Stimulated activated CD8-positive, alpha-beta memory T cell treated with anti-CD3 and anti-CD28 coated beads, Interleukin-12 subunit alpha, Interleukin-12 subunit beta, amount 100 ng/mL, for 24 hours (primary cell): Measurements from ENCODE around the gene NAALADL2.

Experiments
- DNase-seq: peaks from one replicate; pipeline ENCODE4 v3.0.0-alpha.2; 2020; ENCODE audit errors: extremely low read depth

The NAALADL2 gene

DNA sequence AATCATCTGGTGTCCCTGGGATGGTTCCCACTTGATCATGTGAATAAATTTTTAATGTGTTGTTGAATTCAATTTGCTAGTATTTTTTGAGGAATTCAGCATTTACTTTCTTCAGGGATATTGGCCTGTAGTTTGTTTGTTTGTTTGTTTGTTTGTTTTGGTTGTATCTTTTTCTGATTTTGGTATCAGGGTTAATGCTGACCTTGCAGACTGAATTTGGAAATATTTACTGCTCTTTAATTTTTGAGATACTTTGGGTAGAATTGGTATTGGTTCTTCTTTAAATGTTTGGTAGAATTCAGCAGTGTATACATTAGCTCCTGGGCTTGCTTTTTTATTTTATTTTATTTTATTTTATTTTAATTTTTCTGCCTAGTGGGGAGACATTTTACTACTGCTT, 803.7 kb downstream of the NAALADL2 start:
- no peak for DNase-seq

DNA sequence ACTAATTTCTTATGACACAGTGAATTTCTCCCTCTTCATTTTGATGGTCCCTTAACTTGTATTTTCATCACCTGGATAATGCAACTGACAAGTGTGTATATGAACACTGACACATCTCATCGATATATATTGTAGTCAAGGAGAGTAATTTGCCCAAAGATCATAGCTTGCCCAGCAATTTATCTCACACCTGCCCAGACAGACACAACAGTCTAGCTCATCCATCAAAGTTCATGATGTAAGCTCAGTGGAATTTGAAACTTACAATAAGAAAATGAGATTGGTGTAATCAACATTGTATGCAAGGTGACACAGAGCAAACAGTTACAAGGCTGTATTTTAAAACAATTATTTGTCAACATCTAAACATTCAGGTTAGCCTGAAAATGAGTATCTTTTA, 805.8 kb downstream of the NAALADL2 start:
- no peak for DNase-seq

DNA sequence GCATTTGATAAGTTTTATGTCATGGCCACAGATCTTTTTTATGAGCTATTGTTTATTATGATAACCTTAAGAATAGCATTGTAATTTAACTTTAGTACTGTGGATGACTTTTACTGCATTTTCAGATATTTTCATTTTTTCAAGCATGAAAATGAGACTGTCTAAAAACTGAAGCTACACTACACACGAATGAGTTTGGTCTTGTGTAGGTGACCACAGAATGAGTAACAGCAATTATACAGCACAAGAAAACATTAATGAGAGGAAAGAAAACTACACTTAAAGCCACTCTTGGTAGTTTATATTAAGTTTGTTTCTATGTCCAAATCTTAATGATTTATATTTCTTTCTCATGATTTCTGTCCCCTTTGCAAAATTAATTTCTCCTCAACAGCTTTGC, 809.2 kb downstream of the NAALADL2 start:
- no peak for DNase-seq

DNA sequence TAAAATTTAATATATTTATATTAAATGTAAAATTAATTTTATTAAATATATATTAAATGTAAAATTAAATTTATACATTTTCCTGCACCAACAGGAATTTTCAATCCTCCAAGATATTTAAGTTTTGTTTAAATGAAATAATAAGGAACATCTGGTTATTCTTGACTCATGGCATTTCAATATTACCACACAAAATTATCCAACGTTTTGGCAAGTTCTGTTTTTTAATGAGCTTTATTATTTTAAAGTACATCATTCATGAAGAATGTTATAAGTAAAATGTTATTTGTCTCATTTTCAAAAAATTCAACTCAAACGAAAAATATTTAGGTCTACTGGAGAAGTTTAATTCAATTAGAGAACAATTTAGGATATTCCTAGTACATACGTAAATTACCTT, 811.4 kb downstream of the NAALADL2 start:
- DNase-seq = no peak

DNA sequence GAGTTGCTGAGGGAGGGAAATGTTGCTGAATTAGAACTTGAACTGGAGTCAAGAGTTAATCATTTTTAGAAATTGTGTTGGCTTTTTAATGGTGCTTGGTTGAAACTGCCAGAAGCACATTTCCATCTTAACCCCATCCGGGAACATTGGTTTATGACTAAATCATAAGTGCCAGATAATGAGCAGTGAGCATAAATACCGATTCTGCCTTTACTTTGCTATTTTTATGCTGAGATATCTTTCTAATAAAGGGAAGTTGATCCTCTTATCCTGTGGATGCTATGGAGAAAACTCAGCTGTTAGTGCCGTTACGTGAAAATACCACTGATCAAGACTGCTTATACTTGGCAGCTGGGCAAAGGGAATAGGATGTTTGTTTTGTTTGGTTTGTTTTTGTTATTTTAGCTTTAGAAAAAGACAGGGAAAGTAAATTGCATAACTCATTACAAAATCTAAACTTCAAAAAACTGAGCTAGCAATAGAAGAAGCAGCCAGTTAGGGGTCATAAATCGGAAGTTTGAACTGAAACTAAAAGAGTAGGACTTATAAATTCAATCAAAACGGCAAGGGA, 813.1 kb downstream of the NAALADL2 start:
- DNase-seq = no peak

DNA sequence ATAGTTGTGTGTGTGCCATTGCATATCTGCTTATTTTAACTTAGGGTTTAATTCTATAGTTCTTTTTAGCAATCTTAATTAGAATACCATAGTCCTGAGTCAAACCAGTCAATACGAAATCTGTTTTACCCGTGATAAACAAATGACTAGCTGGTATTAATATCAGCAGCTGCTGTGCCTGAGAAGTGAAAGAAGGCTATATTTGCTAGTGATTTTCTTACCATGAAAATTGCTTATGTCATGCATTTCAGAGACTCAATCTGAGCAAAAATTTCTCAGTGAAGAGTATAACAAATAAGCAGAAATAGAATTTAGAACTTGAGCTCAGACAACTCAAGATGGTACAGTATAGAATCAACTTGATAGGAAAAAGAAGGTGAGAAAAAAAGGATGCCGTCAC, 820.4 kb downstream of the NAALADL2 start:
- no peak for DNase-seq

DNA sequence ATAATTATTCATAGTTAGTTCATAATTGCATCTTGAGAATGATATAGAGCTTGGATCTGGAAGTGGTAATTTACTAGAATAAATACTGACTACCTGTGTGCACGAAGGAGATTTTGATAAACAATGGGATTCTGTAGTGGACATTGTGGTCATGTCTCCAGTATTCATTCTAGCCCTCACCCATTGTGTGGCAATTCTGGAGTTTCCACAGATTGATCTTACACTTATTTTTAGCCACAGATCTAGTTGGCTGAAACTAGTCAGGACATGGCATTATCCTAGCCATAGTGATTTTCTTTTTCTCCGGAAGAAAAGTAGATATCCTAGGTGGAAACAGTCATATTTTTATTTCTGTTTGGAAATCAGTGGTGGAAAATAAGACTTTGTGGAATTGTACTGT, 833.1 kb downstream of the NAALADL2 start:
- DNase-seq = no peak

DNA sequence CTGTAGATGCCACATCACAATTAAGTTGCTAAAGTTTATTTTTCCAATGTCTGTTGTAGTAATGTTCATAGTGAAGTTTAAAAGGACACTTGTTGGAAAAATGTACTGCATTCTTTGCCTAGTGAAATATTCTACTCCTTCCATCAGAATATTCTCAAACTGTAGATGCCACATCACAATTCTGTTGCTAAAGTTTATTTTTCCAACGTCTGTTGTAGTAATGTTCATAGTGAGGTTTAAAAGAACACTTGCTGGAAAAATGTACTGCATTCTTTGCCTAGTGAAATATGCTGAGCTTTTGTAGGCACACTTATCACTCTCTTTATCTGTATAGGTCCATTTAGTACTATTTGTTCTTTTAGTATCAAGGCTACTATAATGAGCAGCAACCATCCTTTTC, 836.1 kb downstream of the NAALADL2 start:
- no peak for DNase-seq

DNA sequence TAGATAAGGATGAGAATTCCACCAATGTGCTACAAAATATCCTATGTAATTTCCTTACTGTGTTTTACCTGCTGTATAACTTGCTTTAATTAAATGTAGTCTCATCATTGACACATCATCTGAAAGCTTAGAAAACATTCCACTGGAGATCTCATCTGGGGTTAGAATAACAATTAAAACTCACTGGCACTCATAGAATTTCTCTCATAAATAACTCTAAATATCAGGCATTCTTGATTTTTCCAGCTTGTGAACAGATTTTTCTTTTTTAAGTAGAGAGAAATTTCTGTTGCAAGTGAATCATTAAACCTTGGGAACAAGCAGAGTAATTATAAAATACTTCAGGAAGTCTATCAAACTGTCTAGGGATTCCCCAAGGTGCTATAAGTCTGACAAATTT, 843.8 kb downstream of the NAALADL2 start:
- no peak for DNase-seq

DNA sequence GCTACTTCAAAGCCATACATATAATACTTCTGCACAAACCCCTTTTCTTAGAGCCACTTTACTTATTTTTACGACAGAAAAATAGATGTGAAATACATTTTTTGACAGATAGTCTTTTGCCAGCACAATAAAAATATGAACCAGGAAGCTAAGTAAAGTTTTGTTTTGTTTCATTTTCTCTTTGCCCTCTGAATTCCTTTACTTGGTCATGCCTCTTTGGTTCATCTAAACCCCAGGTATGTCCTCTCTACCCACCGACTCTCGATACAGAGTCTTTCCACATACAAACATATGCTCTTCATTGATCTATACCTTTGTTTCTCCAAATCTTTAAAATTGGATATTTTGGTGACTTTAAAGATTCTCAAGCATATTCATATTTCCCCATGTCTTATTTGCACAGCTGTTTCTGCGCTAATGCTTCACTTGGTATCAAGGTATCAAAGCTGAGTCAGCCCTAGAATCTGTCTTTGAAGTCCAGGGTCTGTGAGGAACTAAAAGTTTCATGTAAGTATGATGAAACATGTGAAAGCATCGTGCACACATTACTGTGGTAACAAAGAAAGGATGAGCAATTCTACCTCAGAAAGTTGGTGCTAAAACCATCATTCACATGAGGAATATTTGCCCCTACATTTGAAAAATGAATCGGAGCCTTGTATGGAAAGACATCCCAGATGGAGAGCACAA, 845.4 kb downstream of the NAALADL2 start:
- DNase-seq = no peak

DNA sequence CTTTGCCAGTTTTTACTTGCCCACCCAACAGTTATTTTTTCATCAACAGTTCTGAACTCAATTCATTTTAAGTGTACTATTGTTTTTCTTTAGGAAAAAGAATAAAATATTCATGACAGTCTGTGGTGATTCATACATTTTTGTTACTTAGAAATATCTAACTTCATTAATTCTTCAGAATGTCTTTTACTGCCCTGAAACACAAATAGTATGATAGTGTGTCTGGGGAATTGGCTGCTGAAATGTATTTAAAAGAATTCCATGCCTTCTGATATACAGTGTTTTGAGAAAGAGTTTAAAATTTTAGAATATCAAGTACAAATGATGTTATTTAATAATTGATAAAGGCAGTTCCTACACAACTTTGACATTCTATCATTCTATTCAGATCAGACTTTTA, 854.1 kb downstream of the NAALADL2 start:
- DNase-seq = no peak

DNA sequence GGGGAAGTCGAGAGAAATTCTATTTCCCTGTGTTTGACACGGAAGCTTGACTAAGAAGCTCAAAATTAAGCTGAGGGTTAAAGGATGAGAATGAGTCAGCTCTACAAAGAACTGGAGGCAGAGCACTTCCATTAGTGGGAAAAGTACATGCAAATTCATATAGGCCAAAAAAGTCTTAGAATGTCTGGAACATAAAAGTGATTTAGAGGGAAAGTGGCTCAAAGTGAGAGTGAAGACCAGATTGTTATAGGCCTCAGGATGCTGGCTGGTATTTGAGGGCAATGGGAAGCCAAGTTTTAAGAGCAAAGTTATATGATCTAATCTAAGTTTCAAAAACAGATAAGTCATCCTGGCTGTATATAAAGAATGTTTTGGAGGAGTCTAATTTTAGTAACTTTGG, 857.3 kb downstream of the NAALADL2 start:
- DNase-seq = no peak

DNA sequence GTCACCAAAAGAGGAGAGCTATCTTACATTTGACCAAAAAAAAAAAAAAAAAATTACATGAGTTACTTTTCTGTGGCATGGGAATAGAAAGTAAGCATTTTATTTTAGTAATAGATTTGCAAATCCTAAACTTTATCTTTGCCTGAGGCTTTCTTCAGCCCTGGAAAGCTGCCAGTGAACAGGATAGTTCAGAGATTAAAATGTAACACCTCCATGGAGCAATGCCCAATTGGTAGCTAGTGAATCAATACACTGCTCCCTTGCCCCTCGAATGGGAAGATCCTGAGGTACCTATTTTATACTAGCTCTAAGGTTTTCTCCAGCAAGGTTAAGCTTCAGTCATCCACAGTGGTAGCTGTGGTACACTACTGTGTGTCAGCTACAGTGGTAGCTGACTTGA, 867.1 kb downstream of the NAALADL2 start:
- no peak for DNase-seq

DNA sequence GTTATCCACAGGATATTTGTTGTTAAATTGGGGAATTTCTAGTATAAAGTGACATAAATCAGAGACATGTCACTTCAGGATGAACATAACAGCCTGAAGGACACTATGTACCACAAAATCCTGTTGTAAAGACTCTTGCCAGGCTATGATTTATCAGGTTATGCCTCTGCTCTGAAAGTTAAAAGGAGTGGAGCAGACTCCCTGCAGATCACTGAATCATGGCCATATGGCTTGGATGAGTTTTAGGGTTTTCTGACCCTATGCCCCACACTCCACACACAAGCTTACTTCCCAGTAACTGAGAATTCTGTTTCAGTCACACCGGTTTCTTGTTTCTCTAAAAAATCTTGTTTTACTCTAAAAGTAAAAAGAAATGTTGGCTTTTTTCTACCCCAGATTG, 869.4 kb downstream of the NAALADL2 start:
- DNase-seq = no peak

DNA sequence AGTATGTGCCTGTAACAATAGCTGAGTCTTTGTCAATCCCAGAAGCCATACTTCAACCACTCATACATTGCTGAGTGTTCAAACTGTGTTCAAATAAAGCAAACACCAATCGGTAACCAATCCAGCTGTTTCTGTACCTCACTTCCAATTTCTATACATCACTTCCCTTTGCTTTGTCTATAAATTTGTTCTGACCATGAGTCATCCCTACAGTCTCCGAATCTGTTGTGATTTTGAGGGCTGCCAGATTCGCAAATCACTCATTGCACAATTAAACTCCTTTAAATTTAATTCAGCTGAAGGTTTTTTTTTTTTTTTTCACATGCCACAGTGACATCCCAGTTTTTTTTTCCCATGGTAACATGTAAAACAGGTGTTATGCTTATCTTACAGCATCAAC, 870.3 kb downstream of the NAALADL2 start:
- no peak for DNase-seq

DNA sequence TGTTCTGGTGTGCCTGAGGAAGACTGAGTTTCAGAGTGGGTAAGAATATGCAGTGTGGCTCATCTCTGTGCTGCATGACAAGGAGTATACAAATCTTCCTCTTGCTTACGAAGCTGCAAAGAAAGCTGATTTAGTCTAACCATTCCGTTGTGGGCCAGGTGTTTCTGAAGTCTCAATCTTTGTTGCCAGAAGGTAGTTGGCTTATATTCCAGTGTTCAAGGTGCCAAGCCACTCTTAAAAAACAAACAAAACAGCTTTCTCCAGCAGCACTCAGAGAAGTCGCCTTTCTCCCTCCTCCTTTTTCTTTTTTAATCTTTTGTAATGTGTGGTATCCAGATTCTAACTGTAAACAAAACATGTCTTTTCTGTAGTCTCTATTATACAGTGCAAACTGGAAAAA, 872.4 kb downstream of the NAALADL2 start:
- DNase-seq = no peak

DNA sequence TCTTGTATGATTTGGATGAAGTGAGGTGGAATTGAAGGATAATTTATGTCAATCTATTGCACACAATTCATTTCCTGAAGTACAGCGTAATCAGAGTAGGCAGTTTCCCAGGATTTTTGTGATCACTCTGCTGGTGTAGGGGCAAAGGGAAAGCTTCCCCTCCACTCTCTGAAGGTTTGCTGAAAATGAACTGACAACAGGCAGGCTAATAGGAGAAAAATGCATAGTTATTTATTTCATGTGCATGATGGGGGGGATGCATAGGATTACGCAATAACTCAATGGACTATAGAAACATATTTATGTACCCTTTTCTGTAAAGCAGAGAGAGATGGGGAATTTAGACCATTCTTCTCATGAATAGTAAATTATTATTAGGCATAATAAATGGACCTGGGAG, 872.9 kb downstream of the NAALADL2 start:
- no peak for DNase-seq

DNA sequence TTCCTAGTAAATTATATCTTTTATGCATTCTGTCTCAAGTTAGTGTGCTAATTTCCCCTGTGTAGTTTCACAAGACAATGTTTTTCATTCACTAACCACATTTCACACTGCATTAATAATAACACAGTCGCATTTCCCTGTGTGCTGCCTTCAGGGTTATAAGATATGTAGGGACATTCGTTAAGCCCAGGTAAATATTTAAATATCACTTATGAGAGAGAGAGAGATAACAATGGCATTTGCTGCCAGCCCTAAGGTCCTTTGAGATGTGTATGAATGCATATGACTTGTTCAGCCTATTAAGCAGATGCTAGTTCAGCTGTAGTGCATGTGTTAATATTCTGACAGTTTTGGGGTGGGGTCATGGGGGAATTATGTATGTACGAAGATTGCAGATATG, 876.7 kb downstream of the NAALADL2 start:
- DNase-seq = no peak

DNA sequence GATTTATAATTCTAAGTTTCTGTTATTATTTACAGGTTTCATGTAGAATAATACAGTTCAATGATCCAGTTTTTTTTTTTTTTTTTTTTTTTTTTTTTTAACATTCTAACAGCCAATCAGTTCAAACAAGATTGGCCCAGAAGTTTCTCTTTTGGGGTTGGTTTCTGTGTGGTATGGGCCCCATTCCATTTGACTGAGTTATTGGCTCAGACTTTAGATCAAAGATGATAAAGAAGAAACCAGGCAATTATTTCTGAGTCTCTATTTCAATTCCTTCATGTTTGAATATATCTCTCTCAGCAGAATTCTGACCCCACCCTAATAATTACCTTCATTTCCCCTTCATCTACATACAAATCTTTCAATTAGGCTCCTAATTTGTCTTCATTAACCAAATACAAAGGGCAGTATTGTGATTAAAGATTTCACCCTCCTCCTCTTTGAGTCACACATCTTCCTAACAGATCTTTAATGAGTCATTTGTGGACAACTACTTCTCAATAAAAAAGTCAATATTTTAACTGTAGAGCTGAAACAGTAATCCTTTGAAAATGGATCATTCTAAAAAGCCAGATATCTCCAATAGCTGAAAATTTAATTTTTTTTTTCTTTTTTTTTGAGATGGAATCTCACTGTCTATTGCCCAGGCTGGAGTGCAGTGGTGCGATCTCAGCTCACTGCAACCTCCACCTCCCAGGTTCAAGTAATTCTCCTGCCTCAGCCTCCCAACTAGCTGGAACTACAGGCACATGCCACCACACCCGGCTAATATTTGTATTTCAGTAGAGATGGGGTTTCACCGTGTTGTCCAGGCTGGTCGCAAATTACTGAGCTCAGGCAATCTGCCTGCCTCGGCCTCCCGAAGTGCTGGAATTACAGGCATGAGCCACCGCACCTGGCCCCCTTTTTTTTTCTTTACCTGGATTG, 878.8 kb downstream of the NAALADL2 start:
- no peak for DNase-seq

DNA sequence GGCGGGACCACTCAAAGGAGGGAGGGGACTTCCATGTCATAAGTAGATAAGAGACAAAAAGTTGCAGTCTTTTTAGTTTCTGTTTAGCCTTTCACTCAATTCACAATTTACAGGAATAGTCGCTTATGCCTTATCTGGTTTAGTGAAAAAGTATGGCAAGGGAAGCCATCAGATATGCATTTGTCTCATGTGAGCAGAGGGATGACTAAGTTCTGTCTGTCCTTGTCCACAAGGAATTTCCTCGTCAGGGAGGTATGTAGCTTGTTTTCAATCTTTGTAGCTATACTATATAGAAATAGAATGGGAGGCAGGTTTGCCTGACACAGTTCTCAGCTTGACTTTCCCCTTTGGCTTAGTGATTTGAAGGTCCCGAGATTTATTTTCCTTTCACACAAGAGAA, 882.8 kb downstream of the NAALADL2 start:
- DNase-seq = no peak

DNA sequence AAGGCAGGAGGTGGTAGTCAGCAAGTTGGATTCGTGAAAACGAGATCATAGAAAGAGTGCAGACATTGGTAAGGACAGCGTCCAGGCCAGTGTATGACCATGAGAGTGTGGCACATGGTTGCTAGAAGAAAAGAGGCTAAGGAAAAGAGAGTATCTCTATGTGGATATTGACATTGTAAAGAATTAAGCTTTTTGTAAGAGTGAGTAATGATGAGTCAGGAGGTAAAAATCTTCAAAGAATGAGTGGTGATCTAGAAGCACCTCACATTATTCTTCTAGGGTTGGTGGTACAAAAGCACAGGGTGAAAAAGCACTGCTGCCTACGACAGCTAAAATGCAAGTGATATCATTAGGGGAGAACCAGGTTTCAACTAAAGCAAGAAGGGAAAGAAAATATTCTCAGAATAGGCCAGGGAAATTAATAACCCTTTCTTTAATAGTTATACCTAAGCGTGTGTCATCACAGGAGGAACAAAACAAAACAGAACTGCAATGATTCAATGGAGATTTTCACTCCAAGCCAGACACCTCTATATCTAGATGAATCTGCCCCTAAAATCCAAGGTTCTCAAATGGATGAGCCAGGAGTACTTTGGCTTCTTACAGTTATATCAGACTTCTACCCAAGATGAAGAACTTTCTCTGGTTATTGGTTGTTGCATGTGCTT, 884.7 kb downstream of the NAALADL2 start:
- DNase-seq = no peak

DNA sequence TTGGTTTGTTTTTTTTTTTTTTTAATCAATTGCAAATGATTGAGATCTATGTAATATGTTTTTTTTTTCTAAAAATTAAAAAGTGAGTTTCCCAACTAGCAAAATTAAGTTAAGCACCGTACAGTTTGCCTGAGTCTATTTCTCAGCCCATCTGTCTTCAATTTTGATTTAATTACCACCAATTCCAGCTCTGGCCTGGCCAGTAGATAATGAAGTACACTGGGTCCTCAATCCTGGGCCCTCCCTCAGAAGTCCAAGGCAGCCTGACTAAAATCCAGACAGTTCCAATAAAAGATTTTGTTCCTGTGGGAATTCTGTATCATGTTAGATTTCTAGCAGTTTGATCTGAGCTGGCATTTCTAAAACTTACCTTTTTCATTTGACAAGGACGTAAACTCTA, 887.2 kb downstream of the NAALADL2 start:
- DNase-seq = no peak
